ENCODE measurements around the gene PPP2R2B.

GRCh38 chr5:146540414-146540813 lies 338.1 kb downstream of the PPP2R2B start:
- no peak for TF ChIP-seq POLR2A (IDR thresholded peaks at IDR 0.05)
- TF ChIP-seq, protein P1, sequence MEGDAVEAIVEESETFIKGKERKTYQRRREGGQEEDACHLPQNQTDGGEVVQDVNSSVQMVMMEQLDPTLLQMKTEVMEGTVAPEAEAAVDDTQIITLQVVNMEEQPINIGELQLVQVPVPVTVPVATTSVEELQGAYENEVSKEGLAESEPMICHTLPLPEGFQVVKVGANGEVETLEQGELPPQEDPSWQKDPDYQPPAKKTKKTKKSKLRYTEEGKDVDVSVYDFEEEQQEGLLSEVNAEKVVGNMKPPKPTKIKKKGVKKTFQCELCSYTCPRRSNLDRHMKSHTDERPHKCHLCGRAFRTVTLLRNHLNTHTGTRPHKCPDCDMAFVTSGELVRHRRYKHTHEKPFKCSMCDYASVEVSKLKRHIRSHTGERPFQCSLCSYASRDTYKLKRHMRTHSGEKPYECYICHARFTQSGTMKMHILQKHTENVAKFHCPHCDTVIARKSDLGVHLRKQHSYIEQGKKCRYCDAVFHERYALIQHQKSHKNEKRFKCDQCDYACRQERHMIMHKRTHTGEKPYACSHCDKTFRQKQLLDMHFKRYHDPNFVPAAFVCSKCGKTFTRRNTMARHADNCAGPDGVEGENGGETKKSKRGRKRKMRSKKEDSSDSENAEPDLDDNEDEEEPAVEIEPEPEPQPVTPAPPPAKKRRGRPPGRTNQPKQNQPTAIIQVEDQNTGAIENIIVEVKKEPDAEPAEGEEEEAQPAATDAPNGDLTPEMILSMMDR (IDR thresholded peaks at IDR 0.05) = no peak

All from heart left ventricle (tissue), 13 donors.